ENCODE results near the gene SMIM1.
A peak's percentile ranks its signal among the peaks of the same experiment; 100 is the strongest.

Gene SMIM1, protein sequence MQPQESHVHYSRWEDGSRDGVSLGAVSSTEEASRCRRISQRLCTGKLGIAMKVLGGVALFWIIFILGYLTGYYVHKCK

DNA sequence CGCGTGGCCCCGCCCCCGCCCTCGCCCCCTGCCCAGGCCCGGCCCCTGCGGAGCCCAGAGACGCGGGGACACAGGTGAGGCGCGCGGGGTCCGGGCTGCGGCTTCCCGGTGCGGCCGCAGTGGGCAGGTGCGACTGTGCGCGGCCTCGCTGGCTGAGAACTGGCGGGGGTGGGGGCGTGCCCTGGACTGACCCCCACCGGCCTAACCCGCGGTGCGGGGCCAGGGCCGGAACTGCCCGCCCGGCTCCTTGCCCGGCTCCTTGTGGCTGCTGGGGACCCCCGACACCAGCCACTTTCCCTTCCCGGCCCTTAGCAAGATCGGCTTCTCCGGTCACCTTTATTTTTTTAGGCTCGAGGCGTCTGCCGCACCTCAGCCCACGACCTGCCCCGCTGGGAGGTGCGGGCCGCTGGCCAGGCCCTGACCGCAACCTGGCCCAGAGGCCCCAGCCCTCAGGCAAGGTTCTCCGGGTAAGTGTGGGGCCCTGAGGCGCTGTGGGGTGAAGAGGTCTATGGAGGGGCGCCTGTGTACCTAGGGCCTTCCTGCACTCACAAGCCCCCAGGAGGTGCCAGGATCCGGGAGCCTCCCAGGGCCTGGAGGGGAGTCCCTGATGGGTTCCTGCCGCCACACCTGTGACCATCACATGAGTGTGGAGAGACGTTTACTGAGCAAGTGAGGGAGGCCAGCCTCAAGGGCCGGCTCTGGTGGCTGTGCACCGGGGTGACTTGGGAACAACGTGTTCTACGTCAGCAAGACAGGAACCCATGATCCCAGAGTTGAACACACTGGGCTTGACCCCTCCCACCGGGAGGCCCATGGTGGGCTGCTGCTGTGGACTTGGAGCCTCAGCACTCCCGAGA is at the start of gene SMIM1:
SMIM1 (plus strand) TSS at position 35 of the 857 bp plus-strand sequence. CDS start 2,625 bp downstream, outside the sequence.
- TF ChIP-seq, protein P1, sequence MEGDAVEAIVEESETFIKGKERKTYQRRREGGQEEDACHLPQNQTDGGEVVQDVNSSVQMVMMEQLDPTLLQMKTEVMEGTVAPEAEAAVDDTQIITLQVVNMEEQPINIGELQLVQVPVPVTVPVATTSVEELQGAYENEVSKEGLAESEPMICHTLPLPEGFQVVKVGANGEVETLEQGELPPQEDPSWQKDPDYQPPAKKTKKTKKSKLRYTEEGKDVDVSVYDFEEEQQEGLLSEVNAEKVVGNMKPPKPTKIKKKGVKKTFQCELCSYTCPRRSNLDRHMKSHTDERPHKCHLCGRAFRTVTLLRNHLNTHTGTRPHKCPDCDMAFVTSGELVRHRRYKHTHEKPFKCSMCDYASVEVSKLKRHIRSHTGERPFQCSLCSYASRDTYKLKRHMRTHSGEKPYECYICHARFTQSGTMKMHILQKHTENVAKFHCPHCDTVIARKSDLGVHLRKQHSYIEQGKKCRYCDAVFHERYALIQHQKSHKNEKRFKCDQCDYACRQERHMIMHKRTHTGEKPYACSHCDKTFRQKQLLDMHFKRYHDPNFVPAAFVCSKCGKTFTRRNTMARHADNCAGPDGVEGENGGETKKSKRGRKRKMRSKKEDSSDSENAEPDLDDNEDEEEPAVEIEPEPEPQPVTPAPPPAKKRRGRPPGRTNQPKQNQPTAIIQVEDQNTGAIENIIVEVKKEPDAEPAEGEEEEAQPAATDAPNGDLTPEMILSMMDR (IDR thresholded peaks at IDR 0.05; ENCODE audit: low read depth, low read length), result no peak
- no peak for DNase-seq (ENCODE audit: extremely low read depth, low read depth)

DNA sequence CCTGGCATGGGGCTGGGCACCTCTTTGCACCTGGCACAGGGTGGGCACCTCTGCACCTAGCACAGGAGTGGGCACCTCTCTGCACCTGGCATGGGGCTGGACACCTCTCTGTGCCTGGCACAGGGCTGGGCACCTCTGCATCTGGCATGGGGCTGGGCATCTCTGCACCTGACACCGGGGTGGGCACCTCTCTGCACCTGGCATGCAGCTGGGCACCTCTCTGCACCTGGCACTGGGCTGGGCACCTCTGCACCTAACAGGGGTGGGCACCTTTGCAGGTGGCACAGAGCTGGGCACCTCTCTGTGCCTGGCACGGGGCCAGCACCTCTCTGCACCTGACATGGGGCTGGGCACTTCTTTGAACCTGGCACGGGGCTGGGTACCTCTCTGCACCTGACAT is 49.7 kb upstream of the SMIM1 start:
- DNase-seq (ENCODE audit: extremely low read depth, low read depth), result no peak
- TF ChIP-seq, protein P1 (IDR thresholded peaks at IDR 0.05; ENCODE audit: low read depth, low read length), result no peak

DNA sequence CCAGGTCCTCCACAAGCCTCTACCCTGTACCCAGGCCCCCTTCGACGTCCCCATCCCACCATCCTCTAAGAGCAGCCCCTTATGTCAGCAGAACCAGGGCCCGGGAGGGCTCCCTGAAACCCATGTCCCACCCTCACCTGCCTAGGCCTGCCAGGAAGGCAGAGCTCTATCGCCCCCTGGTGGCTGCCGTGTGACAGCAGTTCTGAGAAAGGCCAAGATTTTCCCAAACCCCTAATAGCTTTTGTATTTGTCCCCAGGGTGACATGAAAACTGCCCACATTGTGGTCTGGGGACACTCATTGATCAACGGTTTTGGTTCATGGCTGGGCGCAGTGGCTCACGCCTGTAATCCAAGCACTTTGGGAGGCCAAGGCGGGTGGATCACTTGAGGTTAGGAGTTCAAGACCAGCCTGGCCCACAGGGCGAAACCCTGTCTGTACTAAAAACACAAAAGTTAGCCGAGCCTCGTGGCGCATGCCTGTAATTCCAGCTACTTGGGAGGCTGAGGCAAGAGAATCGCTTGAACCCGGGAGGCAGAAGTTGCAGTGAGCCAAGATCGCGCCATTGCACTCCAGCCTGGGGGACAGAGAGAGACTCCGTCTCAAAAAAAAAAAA is 48.0 kb upstream of the SMIM1 start:
- TF ChIP-seq, protein P1 (IDR thresholded peaks at IDR 0.05; ENCODE audit: low read depth, low read length), result peak; percentile 97
- DNase-seq (ENCODE audit: extremely low read depth, low read depth), result peak; percentile 7

DNA sequence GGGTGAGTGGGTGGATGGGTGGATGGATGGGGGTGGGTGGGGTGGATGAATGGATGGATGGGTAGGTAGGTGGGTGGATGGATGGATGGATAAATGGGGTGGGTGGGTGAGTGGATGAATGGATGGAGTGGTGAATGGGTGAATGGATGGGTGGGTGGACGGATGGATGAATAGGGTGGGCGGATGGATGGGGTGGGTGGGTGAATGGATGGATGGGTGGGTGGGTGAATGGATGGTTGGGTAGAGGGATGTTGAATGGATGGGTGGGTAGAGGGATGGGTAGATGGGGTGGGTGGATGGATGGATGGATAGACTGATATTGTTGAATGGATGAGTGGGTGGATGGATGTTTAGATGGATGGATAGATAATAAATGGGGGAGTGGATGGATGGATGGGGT is 47.2 kb upstream of the SMIM1 start:
- no peak for DNase-seq (ENCODE audit: extremely low read depth, low read depth)
- TF ChIP-seq, protein P1 (IDR thresholded peaks at IDR 0.05; ENCODE audit: low read depth, low read length), result no peak

DNA sequence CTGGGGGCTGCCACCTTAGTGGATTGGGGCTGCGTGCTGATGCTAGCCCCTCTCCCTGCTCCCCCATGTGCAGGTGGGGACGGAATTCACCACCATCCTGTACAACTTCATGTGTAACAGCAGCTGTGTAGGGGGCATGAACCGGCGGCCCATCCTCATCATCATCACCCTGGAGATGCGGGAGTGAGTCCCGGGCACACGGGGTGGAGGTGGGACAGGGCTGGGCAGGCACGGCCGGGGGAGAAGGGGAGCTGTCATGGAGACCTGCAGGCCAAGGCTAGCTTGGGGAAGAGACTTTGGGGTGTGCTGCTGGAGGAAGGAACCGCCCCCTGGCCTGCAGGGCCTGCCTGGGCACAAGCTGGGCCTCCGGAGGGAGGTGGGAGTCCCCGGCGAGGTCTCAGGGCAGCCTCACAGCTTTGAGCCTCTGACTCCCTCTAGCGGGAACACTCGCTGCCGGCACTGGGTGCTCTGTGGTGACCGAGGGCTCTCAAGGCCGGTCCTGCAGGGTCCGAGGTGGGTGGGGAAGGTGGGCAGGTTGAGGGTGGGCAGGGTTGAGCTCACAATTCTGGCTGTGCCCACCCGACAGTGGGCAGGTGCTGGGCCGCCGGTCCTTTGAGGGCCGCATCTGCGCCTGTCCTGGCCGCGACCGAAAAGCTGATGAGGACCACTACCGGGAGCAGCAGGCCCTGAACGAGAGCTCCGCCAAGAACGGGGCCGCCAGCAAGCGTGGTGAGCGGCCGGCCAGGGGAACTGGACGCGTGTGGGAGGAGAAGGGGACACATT is 45.3 kb upstream of the SMIM1 start:
- TF ChIP-seq, protein P1 (IDR thresholded peaks at IDR 0.05; ENCODE audit: low read depth, low read length), result peak; percentile 27
- no peak for DNase-seq (ENCODE audit: extremely low read depth, low read depth)

DNA sequence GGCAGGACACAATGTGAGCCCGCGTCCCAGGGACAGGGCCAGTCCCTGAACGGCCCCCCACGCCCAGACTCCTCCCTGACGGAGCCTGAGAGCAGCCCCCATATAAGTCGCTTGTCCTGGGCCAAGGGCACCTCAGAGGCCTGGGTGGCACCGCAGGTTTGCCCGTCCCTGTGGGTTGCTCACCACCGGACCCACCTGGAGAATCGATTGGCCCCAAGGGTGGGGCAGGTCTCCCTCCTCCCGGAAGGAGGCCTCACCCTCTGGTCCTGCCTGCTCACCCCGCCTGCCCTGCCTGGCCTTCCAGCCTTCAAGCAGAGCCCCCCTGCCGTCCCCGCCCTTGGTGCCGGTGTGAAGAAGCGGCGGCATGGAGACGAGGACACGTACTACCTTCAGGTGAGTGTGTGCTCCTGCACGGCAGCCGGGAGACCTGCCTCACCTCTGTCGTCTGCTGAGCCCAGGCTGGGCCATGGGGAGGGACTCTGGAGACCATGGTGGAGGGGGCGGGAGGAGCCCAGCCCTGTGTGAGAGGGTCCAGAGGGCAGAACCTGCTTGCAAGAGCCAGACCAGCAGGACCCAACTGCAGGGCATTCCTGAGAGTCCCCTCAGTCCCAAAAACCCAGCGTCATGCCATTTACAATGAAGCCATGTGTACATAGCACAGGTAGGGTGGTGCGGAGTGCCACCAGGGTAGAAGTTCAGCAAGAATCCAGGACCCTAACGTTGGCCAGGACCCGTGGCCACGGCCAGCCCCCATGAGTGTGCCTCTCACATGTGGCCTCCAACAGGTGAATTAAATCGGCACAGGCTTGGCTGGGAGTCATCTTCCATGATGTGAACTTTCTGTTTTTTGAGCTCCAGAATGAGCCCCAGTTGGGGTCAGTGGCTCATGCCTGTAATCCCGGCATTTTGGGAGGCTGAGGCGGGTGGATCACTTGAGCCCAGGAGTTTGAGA is 44.4 kb upstream of the SMIM1 start:
- TF ChIP-seq, protein P1 (IDR thresholded peaks at IDR 0.05; ENCODE audit: low read depth, low read length), result no peak
- no peak for DNase-seq (ENCODE audit: extremely low read depth, low read depth)
